ENCODE results near the gene AKAP11. TPM values are rescaled to one million over a fixed set of nuclear protein-coding genes. Genes with fewer than 3 reads are reported as not detected.

AKAP11 gene
- polyA plus RNA-seq, 2 donors: 3.4 to 4.5 TPM

DNA sequence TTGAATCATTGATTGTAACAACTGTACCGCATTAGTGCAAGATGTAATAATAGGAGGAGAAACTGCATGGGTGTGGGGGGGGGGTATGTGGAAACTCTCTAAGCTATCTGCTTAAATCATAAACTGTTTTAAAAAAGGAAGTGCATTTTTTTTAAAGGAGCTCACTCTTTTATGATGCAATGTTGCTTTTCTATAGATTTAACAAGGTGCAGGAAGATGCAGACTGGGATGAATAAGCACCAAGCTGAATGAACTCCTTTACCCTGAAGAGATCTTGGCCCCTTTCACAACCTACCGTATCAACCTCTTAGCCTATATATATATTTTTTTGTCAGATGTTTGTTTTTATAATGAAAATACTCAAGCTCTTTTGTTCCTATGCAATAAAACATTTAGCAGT is 95.9 kb downstream of the AKAP11 start:
- no peaks in the 10 kb centered on the region for H3K36me3 ChIP-seq (ENCODE audit: control insufficient read depth in 2 of 2, insufficient read depth in 2 of 2, low read length in 1 of 2)
- H3K27ac ChIP-seq (ENCODE audit: low read depth in 2 of 2, low read length in 1 of 2): no peak overlapping the region
- no peaks in the 10 kb centered on the region for H3K4me1 ChIP-seq (ENCODE audit: control insufficient read depth in 2 of 2, insufficient read depth in 2 of 2, low read length in 1 of 2)
- no peak overlapping the region for H3K4me3 ChIP-seq (ENCODE audit: low read depth in 1 of 2, low read length in 2 of 2)
- 65 to 76% methylated on average over 2 of the region's 2 CpGs for WGBS, 2 donors
- no peaks in the 10 kb centered on the region for H3K9me3 ChIP-seq (ENCODE audit: control insufficient read depth in 2 of 2, insufficient read depth in 1 of 2, low read depth in 1 of 2, low read length in 1 of 2)
- H3K27me3 ChIP-seq (ENCODE audit: control insufficient read depth in 1 of 2, insufficient read depth in 2 of 2, low read length in 2 of 2): no peaks in the 10 kb centered on the region

DNA sequence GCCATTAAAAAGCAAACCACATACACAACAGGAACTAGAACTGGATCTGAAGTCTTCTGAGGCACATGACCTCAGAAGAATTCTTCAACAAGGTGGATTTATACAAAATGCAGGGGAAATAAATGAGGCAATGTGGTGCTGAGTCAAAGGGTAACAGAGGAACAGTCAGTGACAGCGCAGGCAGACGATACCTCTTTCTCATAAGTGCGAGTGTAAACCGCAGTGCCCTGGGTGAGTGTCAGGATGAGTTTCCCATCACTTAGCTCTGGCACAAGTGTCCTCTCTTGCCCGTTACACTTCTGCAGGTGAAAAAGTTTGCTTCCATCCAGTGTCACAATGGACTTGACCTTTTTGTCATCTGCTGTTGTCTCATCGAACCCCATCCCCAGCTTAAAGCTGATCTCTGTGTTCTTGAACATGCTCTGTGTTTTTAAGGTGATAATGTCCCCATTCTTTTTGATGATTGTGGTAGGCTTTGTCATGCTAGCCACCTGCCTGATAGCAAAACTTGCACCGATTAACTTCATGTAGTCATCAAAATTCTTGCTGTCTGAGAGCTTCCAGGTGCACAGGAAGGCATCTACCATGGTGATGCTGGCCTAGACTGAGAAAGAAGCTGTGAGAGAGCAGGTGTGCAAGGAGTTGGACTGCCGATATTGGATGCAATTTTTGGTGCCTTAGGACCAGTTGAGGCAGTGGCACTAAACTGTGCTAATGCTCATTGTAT is 97.3 kb downstream of the AKAP11 start:
- Histone ChIP-seq H3K36me3 (ENCODE audit: control insufficient read depth in 2 of 2, insufficient read depth in 2 of 2, low read length in 1 of 2) (no peaks in the 10 kb centered on the region), H3K9me3 (ENCODE audit: control insufficient read depth in 2 of 2, insufficient read depth in 1 of 2, low read depth in 1 of 2, low read length in 1 of 2) (no peaks in the 10 kb centered on the region), H3K27me3 (ENCODE audit: control insufficient read depth in 1 of 2, insufficient read depth in 2 of 2, low read length in 2 of 2) (no peaks in the 10 kb centered on the region), H3K4me1 (ENCODE audit: control insufficient read depth in 2 of 2, insufficient read depth in 2 of 2, low read length in 1 of 2) (no peaks in the 10 kb centered on the region), H3K4me3 (ENCODE audit: low read depth in 1 of 2, low read length in 2 of 2) (no peak overlapping the region), H3K27ac (ENCODE audit: low read depth in 2 of 2, low read length in 1 of 2) (no peak overlapping the region)
- WGBS, 2 donors: 80 to 86% methylated on average over 8 of the region's 8 CpGs

DNA sequence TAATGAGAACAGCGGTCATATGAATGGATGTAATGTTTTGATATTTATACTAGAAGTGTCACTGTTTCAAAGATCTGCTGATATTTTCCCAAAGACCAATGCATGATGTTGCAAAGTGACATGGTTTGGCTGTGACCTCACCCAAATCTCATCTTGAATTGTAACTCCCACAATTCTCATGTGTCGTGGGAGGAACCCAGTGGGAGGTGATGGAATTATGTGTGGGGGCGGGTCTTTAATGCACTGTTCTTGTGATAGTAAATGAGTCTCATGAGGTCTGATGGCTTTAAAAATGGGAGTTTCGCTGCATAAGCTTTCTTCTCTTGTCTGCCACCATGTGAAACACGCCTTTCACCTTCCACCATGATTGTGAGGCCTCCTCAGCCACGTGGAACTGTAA is 98.3 kb downstream of the AKAP11 start:
- Histone ChIP-seq H3K27ac (ENCODE audit: low read depth in 2 of 2, low read length in 1 of 2) (no peak overlapping the region), H3K4me3 (ENCODE audit: low read depth in 1 of 2, low read length in 2 of 2) (no peak overlapping the region), H3K27me3 (ENCODE audit: control insufficient read depth in 1 of 2, insufficient read depth in 2 of 2, low read length in 2 of 2) (no peaks in the 10 kb centered on the region), H3K4me1 (ENCODE audit: control insufficient read depth in 2 of 2, insufficient read depth in 2 of 2, low read length in 1 of 2) (no peaks in the 10 kb centered on the region), H3K36me3 (ENCODE audit: control insufficient read depth in 2 of 2, insufficient read depth in 2 of 2, low read length in 1 of 2) (no peaks in the 10 kb centered on the region), H3K9me3 (ENCODE audit: control insufficient read depth in 2 of 2, insufficient read depth in 1 of 2, low read depth in 1 of 2, low read length in 1 of 2) (no peaks in the 10 kb centered on the region)
- 78% methylated on average over 6 of the region's 6 CpGs for WGBS, 2 donors

Other genes with a start within 250 kb of the AKAP11 start
- 1 to 10 TPM; 1.9 to 2.7 TPM for gene DGKH, start 223.5 kb upstream of the AKAP11 start, polyA plus RNA-seq